HEK293 (cell line): Measurements from ENCODE around the gene SLC1A7.

Source experiments
- ZNF221 ChIP-seq: fragments of 450-650 bp; formaldehyde crosslinking; IDR thresholded peaks from 2 replicates; pipeline ENCODE4 v1.5.1; 2017; ENCODE audit warnings: missing biosample characterization, missing genetic modification characterization, borderline replicate concordance
- ZNF560 ChIP-seq: fragments of 450-650 bp; formaldehyde crosslinking; IDR thresholded peaks from 2 replicates; pipeline ENCODE4 v1.5.1; 2017; ENCODE audit warnings: missing biosample characterization, missing genetic modification characterization, borderline replicate concordance
- TF ChIP-seq, protein P1 (sequence below): fragments of 450-650 bp; formaldehyde crosslinking; IDR thresholded peaks from 2 replicates; pipeline ENCODE4 v1.5.1; 2016; ENCODE audit warnings: missing biosample characterization, missing genetic modification characterization
- TF ChIP-seq, protein P2 (sequence below): fragments of 450-650 bp; formaldehyde crosslinking; conservative IDR thresholded peaks from 2 replicates; pipeline ENCODE4 v1.5.1; 2016; ENCODE audit warnings: low read depth, missing biosample characterization, missing genetic modification characterization

DNA sequence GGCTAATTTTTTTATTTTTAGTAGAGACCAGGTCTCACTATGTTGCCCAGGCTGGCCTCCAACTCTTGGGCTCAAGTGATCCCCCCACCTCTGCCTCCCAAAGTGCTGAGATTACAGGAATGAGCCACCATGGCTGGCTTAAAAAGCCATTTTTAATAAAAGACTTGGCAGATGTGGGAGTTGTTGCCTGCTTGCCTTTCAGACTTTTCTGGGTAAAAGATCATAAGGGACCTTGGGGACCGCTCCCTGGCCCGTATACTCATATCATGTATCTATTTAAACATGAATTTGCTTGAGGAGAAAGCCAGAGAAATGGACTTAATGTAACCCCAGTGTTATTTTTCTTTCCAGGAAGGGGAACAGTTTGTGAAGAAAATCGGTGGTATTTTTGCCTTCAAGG, 103.9 kb downstream of the SLC1A7 start:
- TF ChIP-seq, protein P1, sequence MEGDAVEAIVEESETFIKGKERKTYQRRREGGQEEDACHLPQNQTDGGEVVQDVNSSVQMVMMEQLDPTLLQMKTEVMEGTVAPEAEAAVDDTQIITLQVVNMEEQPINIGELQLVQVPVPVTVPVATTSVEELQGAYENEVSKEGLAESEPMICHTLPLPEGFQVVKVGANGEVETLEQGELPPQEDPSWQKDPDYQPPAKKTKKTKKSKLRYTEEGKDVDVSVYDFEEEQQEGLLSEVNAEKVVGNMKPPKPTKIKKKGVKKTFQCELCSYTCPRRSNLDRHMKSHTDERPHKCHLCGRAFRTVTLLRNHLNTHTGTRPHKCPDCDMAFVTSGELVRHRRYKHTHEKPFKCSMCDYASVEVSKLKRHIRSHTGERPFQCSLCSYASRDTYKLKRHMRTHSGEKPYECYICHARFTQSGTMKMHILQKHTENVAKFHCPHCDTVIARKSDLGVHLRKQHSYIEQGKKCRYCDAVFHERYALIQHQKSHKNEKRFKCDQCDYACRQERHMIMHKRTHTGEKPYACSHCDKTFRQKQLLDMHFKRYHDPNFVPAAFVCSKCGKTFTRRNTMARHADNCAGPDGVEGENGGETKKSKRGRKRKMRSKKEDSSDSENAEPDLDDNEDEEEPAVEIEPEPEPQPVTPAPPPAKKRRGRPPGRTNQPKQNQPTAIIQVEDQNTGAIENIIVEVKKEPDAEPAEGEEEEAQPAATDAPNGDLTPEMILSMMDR (tag by site-specific recombination), result no peak
- TF ChIP-seq ZNF560 (tag by site-specific recombination) (no peak), ZNF221 (tag by site-specific recombination) (no peak)
- TF ChIP-seq, protein P2, sequence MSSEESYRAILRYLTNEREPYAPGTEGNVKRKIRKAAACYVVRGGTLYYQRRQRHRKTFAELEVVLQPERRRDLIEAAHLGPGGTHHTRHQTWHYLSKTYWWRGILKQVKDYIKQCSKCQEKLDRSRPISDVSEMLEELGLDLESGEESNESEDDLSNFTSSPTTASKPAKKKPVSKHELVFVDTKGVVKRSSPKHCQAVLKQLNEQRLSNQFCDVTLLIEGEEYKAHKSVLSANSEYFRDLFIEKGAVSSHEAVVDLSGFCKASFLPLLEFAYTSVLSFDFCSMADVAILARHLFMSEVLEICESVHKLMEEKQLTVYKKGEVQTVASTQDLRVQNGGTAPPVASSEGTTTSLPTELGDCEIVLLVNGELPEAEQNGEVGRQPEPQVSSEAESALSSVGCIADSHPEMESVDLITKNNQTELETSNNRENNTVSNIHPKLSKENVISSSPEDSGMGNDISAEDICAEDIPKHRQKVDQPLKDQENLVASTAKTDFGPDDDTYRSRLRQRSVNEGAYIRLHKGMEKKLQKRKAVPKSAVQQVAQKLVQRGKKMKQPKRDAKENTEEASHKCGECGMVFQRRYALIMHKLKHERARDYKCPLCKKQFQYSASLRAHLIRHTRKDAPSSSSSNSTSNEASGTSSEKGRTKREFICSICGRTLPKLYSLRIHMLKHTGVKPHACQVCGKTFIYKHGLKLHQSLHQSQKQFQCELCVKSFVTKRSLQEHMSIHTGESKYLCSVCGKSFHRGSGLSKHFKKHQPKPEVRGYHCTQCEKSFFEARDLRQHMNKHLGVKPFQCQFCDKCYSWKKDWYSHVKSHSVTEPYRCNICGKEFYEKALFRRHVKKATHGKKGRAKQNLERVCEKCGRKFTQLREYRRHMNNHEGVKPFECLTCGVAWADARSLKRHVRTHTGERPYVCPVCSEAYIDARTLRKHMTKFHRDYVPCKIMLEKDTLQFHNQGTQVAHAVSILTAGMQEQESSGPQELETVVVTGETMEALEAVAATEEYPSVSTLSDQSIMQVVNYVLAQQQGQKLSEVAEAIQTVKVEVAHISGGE (tag by site-specific recombination), result no peak
